HG02610 (cell line): ENCODE data around the gene SUMF2.
"Not testable (repeated sequence)": the region's sequence is repeated elsewhere in the genome, so short reads cannot be mapped to it uniquely, and the experiment has no call there.

ENCODE experiments used
- ATAC-seq: cut with Tn5 transposase; IDR thresholded peaks from one replicate; pipeline ENCODE4 v1.9.1; 2021; ENCODE audit warnings: mild to moderate bottlenecking, moderate library complexity; ENCODE audit not compliant: unreplicated experiment

Gene SUMF2

DNA sequence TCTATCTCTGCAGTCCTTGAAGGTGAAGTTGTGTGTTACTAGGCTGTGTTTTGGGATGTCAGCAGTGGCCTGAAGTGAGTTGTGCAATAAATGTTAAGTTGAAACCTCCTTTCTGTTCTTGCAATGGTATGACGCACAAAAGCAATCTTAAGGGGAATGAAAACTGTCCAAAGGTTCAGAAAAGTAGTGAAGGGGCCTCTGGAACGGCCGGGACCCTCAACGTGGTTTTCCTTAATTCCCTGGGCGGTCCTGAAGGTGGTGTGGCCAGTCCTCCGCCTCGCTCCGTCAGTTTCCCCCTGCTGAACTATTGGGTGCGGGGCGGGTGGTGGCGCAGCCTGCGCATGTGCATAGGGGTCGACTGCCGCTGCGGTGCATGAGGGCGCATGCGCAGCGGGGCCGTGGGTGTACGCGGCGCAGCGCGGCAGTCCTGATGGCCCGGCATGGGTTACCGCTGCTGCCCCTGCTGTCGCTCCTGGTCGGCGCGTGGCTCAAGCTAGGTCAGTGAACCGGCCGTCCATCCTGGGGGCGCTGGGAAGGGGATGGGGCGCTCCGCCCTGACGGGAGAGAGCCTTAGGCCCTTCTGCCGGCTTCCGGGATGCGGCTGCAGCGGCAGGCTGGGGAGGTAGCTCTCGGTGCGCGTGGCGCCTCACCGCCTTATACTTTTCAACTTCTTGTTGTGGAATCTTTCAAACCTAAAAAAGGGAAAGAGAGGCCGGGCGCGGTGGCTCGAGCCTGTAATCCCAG, at the start of gene SUMF2:
Gene SUMF2 (plus strand): TSS at position 405 of the 744 bp plus-strand sequence. CDS start 26 bp downstream, at position 431.
- ATAC-seq: peak; percentile 90

DNA sequence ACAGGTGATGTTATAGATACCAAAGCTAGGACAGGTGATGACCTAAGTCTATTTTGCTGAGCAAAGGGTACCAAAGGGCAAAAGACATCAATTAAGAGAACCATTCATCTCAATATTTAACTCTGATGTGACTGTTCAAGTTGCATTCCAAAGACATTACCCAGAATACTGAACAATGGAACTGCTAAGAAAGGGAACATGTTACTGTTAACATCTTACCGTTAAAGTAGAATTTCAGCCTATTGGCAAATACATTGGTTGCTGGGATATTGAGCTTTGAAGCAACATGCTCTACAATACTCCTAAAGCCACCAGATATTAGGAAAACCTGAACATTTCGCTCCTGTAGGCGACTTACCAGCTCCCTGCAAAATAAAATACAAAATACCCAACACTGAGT, 47.1 kb upstream of the SUMF2 start:
- not testable (repeated sequence) for ATAC-seq

DNA sequence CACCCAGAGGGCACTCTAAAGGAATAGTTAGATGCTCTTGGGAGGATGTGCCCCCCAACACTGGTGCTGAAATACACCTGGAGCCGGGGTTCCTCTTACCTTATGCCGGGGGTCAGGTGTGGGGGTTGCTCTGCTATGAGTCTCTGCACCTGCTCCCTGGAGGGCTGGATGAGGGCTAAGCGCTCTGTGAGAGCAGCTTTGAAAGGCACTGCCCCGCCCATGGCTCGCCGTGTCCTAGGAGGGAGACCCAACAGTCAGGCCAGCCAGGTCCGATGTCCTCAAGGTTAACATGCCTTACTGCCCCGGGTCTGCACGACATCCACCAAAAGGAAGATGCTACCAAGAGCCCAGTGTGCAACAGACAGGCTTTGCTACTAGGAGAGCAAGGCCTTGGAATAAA, 44.6 kb upstream of the SUMF2 start:
- no peak for ATAC-seq

DNA sequence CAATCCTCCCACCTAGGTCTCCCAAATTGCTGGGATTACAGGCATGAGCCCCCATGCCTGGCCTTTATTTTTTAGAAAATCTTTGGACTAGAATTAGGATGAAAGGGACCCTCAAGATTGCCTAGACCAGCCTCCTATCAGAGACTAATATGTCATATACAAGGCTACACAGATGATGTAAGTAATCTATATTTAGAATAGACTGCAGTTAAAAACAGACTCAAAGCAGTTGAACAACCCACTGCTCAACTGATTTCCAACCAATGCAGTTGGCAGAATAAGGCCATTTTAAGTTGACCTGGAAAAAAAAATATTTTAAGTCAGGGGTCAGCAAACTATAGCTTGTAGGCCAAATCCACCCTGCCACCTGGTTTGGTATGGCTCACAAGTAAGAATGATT, 40.6 kb upstream of the SUMF2 start:
- no peak for ATAC-seq

DNA sequence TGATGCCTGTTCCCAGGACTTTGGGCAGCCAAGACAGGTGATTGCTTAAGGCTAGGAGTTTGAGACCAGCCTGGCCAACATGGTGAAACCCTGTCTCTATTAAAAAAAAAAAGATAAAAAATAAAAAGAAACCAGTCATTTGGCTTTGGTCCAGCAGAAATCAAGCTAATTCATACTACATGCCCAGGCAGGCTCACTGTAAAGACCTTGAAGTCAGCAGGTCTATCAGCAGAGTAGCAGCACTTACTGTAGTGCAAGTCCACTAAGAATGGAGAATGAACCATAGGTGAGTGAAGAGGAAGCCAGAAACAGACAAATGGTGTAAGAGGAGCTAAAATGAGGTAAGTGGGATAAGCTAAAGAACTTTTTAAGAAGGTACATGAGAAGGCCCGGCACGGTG, 37.5 kb upstream of the SUMF2 start:
- ATAC-seq: no peak

DNA sequence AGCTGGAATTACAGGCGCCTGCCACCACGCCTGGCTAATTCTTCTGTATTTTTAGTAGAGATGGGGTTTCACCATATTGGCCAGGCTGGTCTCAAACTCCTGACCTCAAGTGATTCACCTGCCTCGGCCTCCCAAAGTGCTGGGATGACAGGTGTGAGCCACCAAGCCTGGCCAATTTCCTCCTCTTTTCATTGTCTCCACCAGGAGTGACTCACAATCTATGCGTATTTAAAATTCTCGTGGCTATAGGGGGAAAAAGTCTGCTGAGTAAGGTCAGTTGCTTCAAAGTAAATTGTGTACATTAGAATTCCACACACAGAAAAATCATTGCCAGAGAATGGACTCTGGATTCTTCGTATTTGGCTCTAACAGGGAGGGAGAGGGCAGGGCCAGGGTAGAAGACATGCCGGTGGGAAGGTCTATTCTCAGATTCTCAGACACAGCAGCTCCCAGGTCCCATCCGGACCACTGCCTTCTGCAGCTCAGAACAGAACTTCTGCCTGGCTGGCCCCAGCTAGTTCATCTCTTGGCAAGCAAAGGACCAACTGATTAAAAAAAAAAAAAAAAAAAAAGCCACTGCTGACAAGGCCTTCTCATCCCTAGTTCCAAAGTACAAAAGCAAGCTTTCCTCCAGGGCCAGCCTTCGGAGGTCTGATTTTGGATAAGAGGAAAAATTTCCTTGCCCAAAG, 35.0 kb upstream of the SUMF2 start:
- no peak for ATAC-seq

DNA sequence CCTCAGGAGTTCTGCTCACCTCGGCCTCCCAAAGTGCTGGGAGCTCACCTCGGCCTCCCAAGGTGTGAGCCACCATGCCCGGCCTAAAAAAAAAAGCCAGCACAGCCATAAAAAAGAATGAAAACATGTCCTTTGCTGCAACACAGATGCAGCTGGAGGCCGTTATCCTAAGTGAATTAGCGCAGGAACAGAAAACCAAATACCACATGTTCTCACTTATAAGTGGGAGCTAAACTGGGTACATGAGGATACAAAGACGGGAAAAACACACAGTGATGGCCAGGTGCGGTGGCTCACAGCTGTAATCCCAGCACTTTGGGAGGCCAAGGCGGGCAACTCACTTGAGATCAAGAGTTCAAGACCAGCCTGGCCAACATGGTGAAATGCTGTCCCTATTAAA, 33.7 kb upstream of the SUMF2 start:
- ATAC-seq: no peak

DNA sequence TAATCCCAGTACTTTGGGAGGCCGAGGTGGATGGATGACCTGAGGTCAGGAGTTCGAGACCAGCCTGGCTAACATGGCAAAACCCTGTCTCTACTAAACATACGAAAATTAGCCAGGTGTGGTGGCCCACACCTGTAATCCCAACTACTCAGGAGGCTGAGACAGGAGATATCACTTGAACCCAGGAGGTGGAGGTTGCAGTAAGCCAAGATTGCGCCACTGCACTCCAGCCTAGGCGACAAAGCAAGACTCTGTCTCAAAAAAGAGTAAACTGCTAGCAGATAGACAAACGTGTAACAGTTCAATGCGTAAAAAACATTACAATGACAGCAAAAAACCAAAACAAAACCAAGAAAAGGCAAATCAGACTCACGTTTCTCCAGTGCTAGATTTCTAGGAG, 32.5 kb upstream of the SUMF2 start:
- not testable (repeated sequence) for ATAC-seq

DNA sequence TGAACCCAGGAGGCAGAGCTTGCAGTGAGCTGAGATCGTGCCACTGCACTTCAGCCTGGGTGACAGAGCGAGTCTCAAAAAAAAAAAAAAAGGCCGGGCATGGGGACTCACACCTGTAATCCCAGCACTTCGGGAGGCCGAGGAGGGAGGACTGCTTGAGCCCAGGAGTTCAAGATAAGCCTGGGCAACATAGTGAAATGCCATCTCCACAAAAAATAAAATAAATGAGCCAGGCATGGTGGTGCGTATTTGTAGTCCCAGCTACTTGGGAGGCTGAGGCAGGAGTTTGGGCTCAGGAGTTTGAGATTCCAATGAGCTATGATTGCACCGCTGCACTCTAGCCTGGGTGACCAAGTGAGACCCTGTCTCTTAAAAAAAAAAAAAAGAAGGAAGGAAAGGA, 31.5 kb upstream of the SUMF2 start:
- not testable (repeated sequence) for ATAC-seq

DNA sequence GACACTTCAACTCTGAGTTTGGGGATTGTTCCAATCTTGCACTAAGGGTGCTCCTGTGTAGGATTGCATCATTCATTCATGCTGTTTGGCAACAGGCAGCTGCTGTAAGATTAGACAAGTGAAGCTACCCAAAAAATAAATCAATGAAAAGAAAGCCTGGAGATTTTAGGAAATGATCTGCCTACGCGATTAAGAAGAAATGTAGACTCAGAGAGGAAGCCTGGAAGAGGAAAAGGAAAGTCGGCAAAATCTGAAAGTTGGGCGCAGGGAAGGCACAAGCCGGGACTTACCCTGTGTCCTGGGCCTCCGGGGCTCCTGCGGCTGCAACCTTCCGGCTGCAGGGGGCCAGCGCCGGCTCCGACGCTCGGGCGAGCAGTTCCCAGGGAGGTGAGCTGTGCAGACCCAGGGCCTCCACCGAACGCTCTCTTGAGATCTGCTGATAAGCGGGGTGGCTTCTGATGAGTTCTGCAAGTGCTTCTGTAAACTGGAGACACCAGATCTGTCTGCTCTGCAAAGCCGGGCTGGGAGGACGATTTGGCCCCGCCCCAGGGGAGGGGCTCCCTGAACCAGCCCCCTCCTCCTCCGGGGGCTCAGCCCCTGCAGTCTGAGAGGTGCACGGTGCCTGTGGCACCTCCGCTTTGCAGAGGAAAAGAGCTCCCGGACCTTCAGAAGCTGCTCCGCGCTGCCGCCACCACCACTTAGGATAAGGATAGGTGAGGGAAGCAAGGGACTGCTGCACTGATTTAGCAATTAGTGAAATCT, 30.2 kb upstream of the SUMF2 start:
- ATAC-seq: peak; percentile 98

DNA sequence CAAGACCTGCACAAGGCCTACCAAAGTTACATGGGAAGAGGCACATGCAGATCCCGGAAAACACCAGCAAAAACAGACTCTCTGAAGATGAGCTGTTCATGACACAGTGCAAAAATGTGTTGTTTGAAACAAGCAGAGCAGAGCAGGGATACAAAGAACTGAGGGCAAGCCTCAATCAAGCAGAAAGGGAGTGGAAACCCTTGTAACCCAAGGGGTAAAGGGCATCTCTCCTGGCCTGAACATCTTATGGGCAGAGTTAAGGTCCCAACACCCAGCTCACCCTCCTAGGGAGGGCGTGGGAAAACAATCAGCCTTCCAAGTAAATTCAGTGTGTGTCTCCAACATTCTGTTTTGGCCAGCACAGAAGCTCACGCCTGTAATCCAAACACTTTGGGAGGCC, 23.4 kb upstream of the SUMF2 start:
- ATAC-seq: no peak

DNA sequence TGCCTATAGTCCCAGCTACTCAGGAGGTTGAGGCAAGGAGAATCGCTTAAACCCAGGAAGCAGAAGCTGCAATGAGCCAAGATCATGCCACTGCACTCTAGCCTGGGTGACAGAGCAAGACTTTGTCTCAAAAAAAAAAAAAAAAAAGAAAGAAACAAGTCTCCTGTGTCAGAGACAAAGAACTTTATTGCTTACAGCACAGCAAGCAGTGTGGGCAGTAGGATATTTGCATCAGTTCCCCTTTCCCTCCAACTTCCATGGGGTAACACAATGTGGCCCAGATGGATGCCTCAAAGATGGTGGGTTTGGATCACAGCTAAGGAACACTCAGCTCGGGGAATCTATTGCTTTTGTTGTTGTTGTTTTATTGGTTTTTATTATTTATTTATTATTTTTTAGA, 18.3 kb upstream of the SUMF2 start:
- not testable (repeated sequence) for ATAC-seq

DNA sequence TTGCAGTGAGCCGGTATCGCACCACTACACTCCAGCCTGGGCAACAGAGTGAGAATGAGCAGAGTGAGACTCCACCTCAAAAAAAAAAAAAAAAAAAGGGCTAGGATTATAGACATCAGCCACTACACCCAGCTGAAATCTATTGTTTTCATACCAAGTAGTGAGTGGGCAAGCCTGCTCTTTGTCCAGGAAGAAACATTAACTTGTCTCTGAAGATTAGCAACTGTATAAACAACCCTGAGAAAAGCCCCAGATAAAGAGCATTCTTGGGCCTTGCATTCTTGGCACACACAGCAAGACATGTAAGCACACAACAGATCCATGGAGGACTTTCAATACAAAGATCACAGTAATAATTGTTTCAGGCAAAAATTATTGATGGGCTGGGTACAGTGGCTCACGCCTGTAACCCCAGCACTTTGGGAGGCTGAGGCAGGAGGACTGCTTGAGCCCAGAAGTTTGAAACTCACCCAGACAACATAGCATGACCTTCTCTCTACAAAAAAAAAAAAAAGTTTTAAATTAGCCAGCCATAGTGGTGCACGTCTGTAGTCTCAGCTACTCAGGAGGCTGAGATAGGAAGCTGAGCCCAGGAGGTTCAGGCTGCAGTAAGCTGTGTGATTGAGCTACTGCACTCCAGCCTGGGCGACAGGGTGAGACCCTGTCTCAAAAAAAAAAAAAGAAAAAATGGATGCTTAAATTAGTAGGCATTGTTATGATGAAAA, 17.2 kb upstream of the SUMF2 start:
- ATAC-seq: no peak

DNA sequence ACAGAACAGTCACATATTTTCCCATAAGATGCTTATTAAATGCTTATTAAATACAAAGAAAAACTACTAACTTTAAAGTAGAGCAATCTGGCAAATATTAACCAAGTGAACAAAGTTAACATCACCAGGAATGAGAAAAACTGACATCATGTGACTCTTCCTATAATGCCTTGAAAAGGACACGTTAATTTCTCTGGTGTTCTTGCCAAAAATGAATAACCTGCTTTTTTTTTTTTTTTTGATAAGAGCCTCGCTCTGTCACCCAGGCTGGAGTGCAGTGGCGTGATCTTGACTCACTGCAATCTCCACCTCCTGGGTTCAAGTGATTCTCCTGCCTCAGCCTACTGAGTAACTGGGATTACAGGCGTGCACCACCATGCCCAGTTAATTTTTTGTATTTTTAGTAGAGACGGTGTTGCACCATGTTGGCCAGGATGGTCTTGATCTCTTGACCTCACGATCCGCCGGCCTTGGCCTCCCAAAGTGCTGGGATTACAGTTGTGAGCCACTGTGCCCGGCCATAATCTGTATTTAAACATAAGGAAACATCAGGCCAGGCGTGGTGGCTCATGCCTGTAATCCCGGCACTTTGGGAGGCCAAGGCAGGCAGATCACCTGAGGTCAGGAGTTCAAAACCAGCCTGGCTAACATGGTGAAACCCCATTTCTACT, 16.5 kb upstream of the SUMF2 start:
- not testable (repeated sequence) for ATAC-seq

DNA sequence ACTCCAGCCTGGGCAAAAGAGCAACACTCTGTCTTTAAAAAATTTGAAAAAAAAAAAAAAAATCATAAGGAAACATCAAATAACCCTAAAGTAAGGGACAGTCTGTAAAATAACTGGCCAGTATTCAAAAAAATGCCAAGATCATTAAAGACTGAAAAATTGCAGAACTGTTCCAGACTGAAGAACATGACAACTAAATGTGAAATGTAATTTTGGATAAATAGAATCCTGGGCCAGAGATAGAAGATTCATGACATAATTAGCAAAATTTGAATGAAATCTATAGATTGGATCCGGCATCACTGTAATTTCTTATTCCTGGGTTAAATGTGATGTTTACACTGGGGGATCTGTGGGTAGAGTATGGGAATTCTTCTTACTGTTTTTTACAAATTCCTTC, 15.8 kb upstream of the SUMF2 start:
- no peak for ATAC-seq

DNA sequence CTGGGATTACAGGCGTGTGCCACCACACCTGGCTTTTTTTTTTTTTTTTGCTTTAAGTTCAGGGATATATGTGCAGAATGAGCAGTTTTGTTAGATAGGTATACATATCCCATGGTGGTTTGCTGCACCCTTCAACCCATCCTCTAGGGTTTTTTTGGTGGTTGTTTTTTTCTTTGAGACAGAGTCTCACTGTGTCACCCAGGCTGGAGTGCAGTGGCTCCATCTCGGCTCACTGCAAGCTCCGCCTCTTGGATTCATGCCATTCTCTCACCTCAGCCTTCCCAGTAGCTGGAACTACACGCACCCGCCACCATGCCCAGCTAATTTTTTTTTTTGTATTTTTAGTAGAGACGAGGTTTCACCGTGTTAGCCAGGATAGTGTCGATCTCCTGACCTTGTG, 15.3 kb upstream of the SUMF2 start:
- not testable (repeated sequence) for ATAC-seq

DNA sequence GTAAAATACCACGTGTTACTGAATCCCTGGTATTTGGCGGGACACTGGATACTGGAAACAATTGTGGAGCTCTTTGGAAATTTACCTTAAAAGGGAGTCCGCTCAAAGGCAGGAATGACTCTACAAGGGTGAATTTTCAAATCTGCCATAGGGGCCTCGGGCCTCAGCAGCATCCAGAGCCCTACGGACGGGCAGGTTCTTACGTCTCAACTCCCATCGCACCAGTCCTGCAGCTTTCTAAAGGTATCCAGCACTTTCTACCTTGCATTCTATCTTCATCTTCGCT, 13.1 kb upstream of the SUMF2 start:
- ATAC-seq: no peak

DNA sequence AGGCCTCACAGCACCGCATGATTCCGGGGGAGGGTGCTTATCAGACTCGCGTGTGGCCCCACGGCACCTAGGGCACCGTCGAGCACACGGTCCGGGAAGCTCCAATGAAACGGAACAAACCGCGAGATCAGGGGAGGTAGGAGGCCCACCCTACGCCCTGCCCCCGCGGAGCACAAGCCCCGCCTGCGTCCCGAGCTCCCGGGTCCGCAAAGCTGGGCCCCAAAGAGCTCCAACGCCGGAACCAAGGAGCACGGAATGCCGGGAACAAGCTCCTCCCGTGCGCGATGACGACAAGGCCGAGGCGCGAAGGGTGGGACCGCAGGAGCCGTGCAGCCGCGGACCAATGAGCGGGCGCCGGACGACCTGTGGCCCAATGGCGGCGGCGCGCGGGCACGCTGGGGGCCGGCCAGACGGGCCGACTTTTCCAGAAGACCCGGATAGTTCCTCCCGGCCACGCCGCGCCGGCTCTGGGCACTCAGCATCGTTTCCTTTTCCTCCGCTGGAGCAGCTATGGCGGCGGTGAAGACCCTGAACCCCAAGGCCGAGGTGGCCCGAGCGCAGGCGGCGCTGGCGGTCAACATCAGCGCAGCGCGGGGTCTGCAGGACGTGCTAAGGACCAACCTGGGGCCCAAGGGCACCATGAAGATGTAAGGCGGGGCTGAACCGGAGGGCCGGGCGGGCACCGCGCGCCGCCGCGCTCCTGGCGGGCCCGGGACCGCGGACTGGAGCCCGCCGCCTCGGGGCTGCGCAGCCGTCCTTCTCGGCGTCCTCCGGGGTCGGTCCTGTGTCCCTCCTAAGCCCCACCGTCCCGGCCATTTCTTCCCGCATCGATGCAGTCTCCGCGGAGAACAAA, 12.5 kb upstream of the SUMF2 start, which contains the start of the genes CCT6A and PSPH:
Gene CCT6A (plus strand): TSS at position 427 of the 853 bp plus-strand sequence. CDS start 84 bp downstream, at position 511.
Gene PSPH (minus strand): TSS at position 106 of the 853 bp plus-strand sequence. CDS start 30,232 bp downstream, outside the sequence.
- peak; percentile 96 for ATAC-seq

DNA sequence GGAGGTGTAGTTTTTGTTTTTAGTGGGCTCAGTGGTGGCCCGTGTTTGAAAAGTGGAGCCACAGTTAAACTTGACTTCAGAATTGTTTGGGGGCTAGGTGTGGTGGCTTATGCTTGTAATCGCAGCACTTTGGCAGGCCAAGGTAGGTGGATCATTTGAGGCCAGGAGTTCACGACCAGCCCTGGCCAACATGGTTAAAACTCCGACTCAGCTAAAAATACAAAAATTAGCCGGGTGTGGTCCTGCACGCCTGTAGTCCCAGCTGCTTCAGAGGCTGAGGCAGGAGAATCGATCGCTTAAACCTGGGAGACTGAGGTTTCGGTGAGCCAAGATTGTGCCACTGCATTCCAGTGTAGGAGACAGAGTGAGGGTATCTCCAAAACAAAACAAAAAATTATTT, 10.7 kb upstream of the SUMF2 start:
- ATAC-seq: no peak

DNA sequence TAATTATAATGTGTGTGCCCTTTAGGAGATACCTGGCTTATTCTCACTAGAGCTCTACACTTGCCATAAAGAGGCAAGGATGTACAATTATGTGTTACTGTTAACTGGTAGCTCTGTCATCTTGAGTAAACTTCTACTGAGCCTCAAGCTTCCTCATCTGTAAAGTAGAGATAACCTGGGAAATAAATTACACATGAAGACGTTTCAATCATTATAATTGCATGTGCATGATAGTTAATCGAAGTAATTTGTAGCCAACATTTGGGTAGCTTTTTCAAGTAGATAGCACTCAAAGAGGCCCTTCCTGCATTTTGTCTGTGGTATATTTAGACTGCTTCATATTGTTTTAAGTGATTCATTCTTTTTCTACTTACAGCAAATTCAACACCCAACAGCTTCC, 10.1 kb upstream of the SUMF2 start:
- ATAC-seq: no peak
